ENCODE results near the gene ZDHHC8. TPM values are rescaled to one million over a fixed set of nuclear protein-coding genes. Genes with fewer than 3 reads are reported as not detected.

Gene ZDHHC8
- total RNA-seq, 1 experiment from 2014 or later = 39.9 TPM

GRCh38 chr22:20192972-20193760, 61.6 kb downstream of the ZDHHC8 start:
- Mint-ChIP-seq H3K27me3 (ENCODE audit: insufficient read depth, unreplicated experiment) (peaks cover 4% of the 10 kb centered on the region), H3K36me3 (ENCODE audit: insufficient read depth, unreplicated experiment) (no peaks in the 10 kb centered on the region), H3K9me3 (ENCODE audit: unreplicated experiment) (no peaks in the 10 kb centered on the region), H3K4me3 (ENCODE audit: unreplicated experiment) (no peak overlapping the region), H3K27ac (ENCODE audit: unreplicated experiment) (no peak overlapping the region), H3K4me1 (ENCODE audit: low read depth, unreplicated experiment) (peaks cover 1% of the 10 kb centered on the region)
- ChIA-PET CTCF (interaction anchor here (0.6 to 1.1 kb wide), 4 partner anchors 34 to 1195 kb away, joined by 3 read pairs; no protein-coding TSS in a partner anchor), POLR2A (no interaction called here)
- Histone ChIP-seq H3K36me3 (ENCODE audit: control insufficient read depth, insufficient read depth, low read length) (no peaks in the 10 kb centered on the region), H3K9me3 (no peaks in the 10 kb centered on the region), H3K4me1 (no peaks in the 10 kb centered on the region), H3K27me3 (replicated peaks; ENCODE audit: control insufficient read depth, insufficient read depth, low read length) (no peaks in the 10 kb centered on the region), H3K4me3 (ENCODE audit: low read depth, low read length) (no peak overlapping the region)
- DNase-seq = peak in 1 of 2 experiments; percentile 33
- intact Hi-C loops (cut with micrococcal nuclease; ENCODE audit: unreplicated experiment) = no loop called here
- TF ChIP-seq, protein P1, sequence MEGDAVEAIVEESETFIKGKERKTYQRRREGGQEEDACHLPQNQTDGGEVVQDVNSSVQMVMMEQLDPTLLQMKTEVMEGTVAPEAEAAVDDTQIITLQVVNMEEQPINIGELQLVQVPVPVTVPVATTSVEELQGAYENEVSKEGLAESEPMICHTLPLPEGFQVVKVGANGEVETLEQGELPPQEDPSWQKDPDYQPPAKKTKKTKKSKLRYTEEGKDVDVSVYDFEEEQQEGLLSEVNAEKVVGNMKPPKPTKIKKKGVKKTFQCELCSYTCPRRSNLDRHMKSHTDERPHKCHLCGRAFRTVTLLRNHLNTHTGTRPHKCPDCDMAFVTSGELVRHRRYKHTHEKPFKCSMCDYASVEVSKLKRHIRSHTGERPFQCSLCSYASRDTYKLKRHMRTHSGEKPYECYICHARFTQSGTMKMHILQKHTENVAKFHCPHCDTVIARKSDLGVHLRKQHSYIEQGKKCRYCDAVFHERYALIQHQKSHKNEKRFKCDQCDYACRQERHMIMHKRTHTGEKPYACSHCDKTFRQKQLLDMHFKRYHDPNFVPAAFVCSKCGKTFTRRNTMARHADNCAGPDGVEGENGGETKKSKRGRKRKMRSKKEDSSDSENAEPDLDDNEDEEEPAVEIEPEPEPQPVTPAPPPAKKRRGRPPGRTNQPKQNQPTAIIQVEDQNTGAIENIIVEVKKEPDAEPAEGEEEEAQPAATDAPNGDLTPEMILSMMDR (IDR thresholded peaks at IDR 0.05; ENCODE audit: insufficient read depth in 1 of 2, low read depth in 1 of 2, low read length in 1 of 2, severe bottlenecking in 1 of 2, unreplicated experiment in 1 of 2) = peak in 1 of 2 experiments; percentile 15
- BruUV-seq (replicated peaks) = no TSS peak

- Mint-ChIP-seq H3K27ac (ENCODE audit: unreplicated experiment) (no peak overlapping the region), H3K36me3 (ENCODE audit: insufficient read depth, unreplicated experiment) (no peaks in the 10 kb centered on the region), H3K9me3 (ENCODE audit: unreplicated experiment) (no peaks in the 10 kb centered on the region), H3K4me3 (ENCODE audit: unreplicated experiment) (no peak overlapping the region), H3K4me1 (ENCODE audit: low read depth, unreplicated experiment) (peaks cover 6% of the 10 kb centered on the region), H3K27me3 (ENCODE audit: insufficient read depth, unreplicated experiment) (peaks cover 4% of the 10 kb centered on the region)
- Histone ChIP-seq H3K9me3 (no peaks in the 10 kb centered on the region), H3K36me3 (ENCODE audit: control insufficient read depth, insufficient read depth, low read length) (no peaks in the 10 kb centered on the region), H3K4me3 (ENCODE audit: low read depth, low read length) (no peak overlapping the region), H3K27me3 (replicated peaks; ENCODE audit: control insufficient read depth, insufficient read depth, low read length) (no peaks in the 10 kb centered on the region), H3K4me1 (no peaks in the 10 kb centered on the region)
- BruUV-seq (replicated peaks) = no TSS peak
- ChIA-PET POLR2A (no interaction called here), CTCF (interaction anchor here (0.6 to 1.1 kb wide), 3 partner anchors 44 to 1196 kb away, joined by 3 read pairs; no protein-coding TSS in a partner anchor)
- intact Hi-C loops (cut with micrococcal nuclease; ENCODE audit: unreplicated experiment) = no loop called here
- TF ChIP-seq, protein P1 (IDR thresholded peaks at IDR 0.05; ENCODE audit: insufficient read depth in 1 of 2, low read depth in 1 of 2, low read length in 1 of 2, severe bottlenecking in 1 of 2, unreplicated experiment in 1 of 2) = no peak
- no peak for DNase-seq
Measured at GRCh38 chr22:20193761-20194494, 62.3 kb downstream of the ZDHHC8 start.

DNA sequence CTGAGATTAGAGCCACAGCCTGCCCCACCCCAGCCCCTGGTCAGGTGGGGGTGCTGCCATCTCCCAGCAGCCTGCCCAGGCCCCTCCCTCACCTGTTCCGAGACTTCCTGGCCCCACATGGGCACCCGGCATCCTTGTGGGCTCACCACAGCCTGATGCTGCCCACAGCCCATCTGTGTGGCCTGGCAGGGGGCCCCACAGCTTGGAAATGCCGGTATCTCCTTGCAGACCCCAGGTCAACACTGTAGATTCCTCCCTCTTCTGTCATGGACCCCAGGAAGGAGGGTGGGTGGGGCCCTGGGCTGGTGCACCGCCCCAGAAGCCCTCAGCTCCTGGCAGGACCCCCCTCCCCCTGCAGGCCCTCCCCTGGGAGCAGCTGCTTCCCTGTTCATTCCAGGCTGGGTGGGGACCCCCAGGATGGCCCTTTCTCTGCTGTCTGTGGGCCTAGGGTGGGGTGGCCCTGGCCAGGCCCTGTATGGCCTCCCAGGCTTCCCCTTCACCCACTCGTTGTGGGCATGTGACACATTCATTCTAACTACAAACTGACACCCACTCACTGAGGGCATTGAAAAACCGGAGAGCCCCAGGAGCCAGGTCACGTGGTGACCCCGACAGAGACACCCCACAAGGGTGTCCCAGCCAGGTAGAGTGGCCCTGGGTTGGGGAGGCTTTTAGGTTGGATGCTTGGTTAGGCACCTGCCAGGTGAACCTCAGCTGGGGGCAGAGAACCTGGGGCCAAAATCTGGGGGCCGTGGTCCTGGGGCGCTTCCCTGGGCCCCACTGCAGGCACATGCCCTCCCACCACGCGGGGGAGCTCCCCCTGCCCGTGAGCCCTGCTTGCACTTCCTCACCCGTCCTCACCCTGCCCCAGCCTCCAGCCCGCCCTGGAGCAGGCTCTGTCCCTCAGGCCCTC, 63.3 kb downstream of the ZDHHC8 start:
- Mint-ChIP-seq H3K27me3 (ENCODE audit: insufficient read depth, unreplicated experiment) (peaks cover 4% of the 10 kb centered on the region), H3K4me1 (ENCODE audit: low read depth, unreplicated experiment) (peaks cover 6% of the 10 kb centered on the region), H3K36me3 (ENCODE audit: insufficient read depth, unreplicated experiment) (no peaks in the 10 kb centered on the region), H3K27ac (ENCODE audit: unreplicated experiment) (no peak overlapping the region), H3K4me3 (ENCODE audit: unreplicated experiment) (no peak overlapping the region), H3K9me3 (ENCODE audit: unreplicated experiment) (no peaks in the 10 kb centered on the region)
- no peak overlapping the region for H3K4me3 ChIP-seq (ENCODE audit: low read depth, low read length)
- TF ChIP-seq, protein P1 (IDR thresholded peaks at IDR 0.05; ENCODE audit: insufficient read depth in 1 of 2, low read depth in 1 of 2, low read length in 1 of 2, severe bottlenecking in 1 of 2, unreplicated experiment in 1 of 2) = no peak
- H3K36me3 ChIP-seq (ENCODE audit: control insufficient read depth, insufficient read depth, low read length) = no peaks in the 10 kb centered on the region
- ChIA-PET CTCF (interaction anchor here (0.6 kb wide), 1 partner anchor 45 kb away, joined by 3 read pairs; no protein-coding TSS in a partner anchor), POLR2A (no interaction called here)
- intact Hi-C loops (cut with micrococcal nuclease; ENCODE audit: unreplicated experiment) = no loop called here
- H3K4me1 ChIP-seq = no peaks in the 10 kb centered on the region
- no peak for DNase-seq
- no TSS peak for BruUV-seq (replicated peaks)
- H3K9me3 ChIP-seq = no peaks in the 10 kb centered on the region
- no peaks in the 10 kb centered on the region for H3K27me3 ChIP-seq (replicated peaks; ENCODE audit: control insufficient read depth, insufficient read depth, low read length)

Measured in Caco-2 (cell line).